Immature natural killer cell (primary cell): ENCODE measurements around the gene ATP6V0D1. TPM values are rescaled to one million over a fixed set of nuclear protein-coding genes. Genes with fewer than 3 reads are reported as not detected.

Experiments
- polyA plus RNA-seq, 3 donors: library from polyadenylated mRNA; unstranded; fragments of 300-500 nt; fragmentation: Illumina TruSeq; gene quantifications; one replicate each; pipeline ENCODE4 v1.2.3, GENCODE V29; 2021

The ATP6V0D1 gene
- polyA plus RNA-seq, 3 donors from 2014 or later = 192 to 330 (median 205) TPM

Other genes starting within 250 kb of the ATP6V0D1 start
- 1 to 10 TPM; 3.5 to 8.2 (median 4.8) TPM for gene FHOD1, start 233.7 kb downstream of the ATP6V0D1 start, polyA plus RNA-seq
- under 1 TPM in 1 of 3 donors, not detected in 2; 0.46 TPM for gene SLC9A5, start 232.2 kb downstream of the ATP6V0D1 start, polyA plus RNA-seq
- 1 to 10 TPM; 3.7 to 8.1 (median 5.3) TPM for gene PLEKHG4, start 201.6 kb downstream of the ATP6V0D1 start, polyA plus RNA-seq
- not detected for gene KCTD19, start 154.4 kb downstream of the ATP6V0D1 start, polyA plus RNA-seq
- not detected for gene LRRC36, start 154.3 kb downstream of the ATP6V0D1 start, polyA plus RNA-seq
- under 1 TPM in 2 of 3 donors, not detected in 1; 0.22 to 0.78 TPM for gene TPPP3, start 87.7 kb downstream of the ATP6V0D1 start, polyA plus RNA-seq
- gene ZDHHC1, start 64.7 kb downstream of the ATP6V0D1 start, polyA plus RNA-seq = under 1 TPM in 2 of 3 donors, not detected in 1; 0.64 to 0.71 TPM
- not detected for gene HSD11B2, start 50.0 kb downstream of the ATP6V0D1 start, polyA plus RNA-seq
- gene AGRP, start 2.4 kb upstream of the ATP6V0D1 start, polyA plus RNA-seq = not detected
- 1 to 10 TPM; 2.0 to 7.5 (median 3.3) TPM for gene RIPOR1, start 47.7 kb upstream of the ATP6V0D1 start, polyA plus RNA-seq
- 10 to 100 TPM; 24.8 to 60.4 (median 28.4) TPM for gene CTCF, start 81.4 kb upstream of the ATP6V0D1 start, polyA plus RNA-seq
- gene CARMIL2, start 164.0 kb upstream of the ATP6V0D1 start, polyA plus RNA-seq = 1 to 10 TPM; 1.4 to 4.1 (median 3.4) TPM
- 10 to 100 TPM; 31.0 to 51.2 (median 39.2) TPM for gene ACD, start 179.1 kb upstream of the ATP6V0D1 start, polyA plus RNA-seq
- gene PARD6A, start 179.8 kb upstream of the ATP6V0D1 start, polyA plus RNA-seq = 10 to 100 TPM; 10.2 to 17.9 (median 10.3) TPM
- gene ENKD1, start 185.6 kb upstream of the ATP6V0D1 start, polyA plus RNA-seq = 1 to 10 TPM in 1 of 3 donors, under 1 TPM in 2; 0.43 to 1.9 (median 0.48) TPM
- 1 to 10 TPM; 2.7 to 6.2 (median 4.2) TPM for gene C16orf86, start 185.7 kb upstream of the ATP6V0D1 start, polyA plus RNA-seq
- gene GFOD2, start 238.2 kb upstream of the ATP6V0D1 start, polyA plus RNA-seq = 1 to 10 TPM; 6.2 to 9.7 (median 7.4) TPM